CD14-positive monocyte (primary cell): ENCODE measurements around the gene CDH4. TPM values are rescaled to one million over a fixed set of nuclear protein-coding genes. Genes with fewer than 3 reads are reported as not detected.
A peak's percentile ranks its signal among the peaks of the same experiment; 100 is the strongest.

Experiments used
- DNase-seq, 3 donors: peaks; one replicate each; pipeline ENCODE4 v3.0.0-alpha.2; 2011 to 2022
- H2AFZ ChIP-seq: 2 replicates; pipeline ENCODE4 v1.6.0; 2012; ENCODE audit warnings: mild to moderate bottlenecking, low read depth, low read length, inconsistent platforms; ENCODE audit not compliant: insufficient read depth, poor library complexity, severe bottlenecking
- H3K27ac ChIP-seq, 2 donors: 1 replicate in 1 of 2; 2 replicates in 1 of 2; pipeline ENCODE4 v1.5.1; 2012 to 2013; ENCODE audit warnings: low read length in 2 of 2, control low read depth in 1 of 2, inconsistent platforms in 1 of 2, low read depth in 1 of 2, mild to moderate bottlenecking in 1 of 2
- H3K27me3 ChIP-seq, 2 donors: one replicate each; pipeline versions ENCODE4 v1.6.0 to v1.6.1; 2011 to 2013; ENCODE audit warnings: low read length in 2 of 2; ENCODE audit not compliant: control insufficient read depth in 2 of 2, insufficient read depth in 2 of 2
- H3K36me3 ChIP-seq, 2 donors: replicated peaks in 1 of 2; 1 replicate in 1 of 2; 2 replicates in 1 of 2; pipeline versions ENCODE4 v1.5.1 to v1.6.1; 2012 to 2013; ENCODE audit warnings: low read length in 2 of 2, control low read depth in 1 of 2, inconsistent platforms in 1 of 2, mild to moderate bottlenecking in 1 of 2; ENCODE audit not compliant: insufficient read depth in 2 of 2, control insufficient read depth in 1 of 2
- H3K4me1 ChIP-seq, 2 donors: 1 replicate in 1 of 2; 2 replicates in 1 of 2; pipeline versions ENCODE4 v1.5.1 to v1.6.1; 2012 to 2013; ENCODE audit warnings: low read length in 2 of 2, control low read depth in 1 of 2, inconsistent platforms in 1 of 2, mild to moderate bottlenecking in 1 of 2, moderate library complexity in 1 of 2; ENCODE audit not compliant: insufficient read depth in 2 of 2, control insufficient read depth in 1 of 2
- H3K4me2 ChIP-seq: replicated peaks from 2 replicates; pipeline ENCODE3; 2012; ENCODE audit warnings: low read length, moderate library complexity, mild to moderate bottlenecking; ENCODE audit not compliant: poor library complexity, severe bottlenecking; ENCODE audit errors: extremely low read depth
- H3K4me3 ChIP-seq, 3 experiments: fragments of 200-600 bp in 1 of 3; sonication (generic) in 1 of 3; replicated peaks in 1 of 3; 1 replicate in 2 of 3; 2 replicates in 1 of 3; pipeline ENCODE4 v1.5.1; 2011 to 2013; ENCODE audit warnings: low read length in 3 of 3, mild to moderate bottlenecking in 3 of 3, control low read depth in 2 of 3, low read depth in 2 of 3, inconsistent platforms in 1 of 3, moderate library complexity in 1 of 3
- H3K79me2 ChIP-seq: 2 replicates; pipeline ENCODE4 v1.6.0; 2012; ENCODE audit warnings: mild to moderate bottlenecking, control low read depth, inconsistent platforms, low read length, moderate library complexity; ENCODE audit not compliant: insufficient read depth
- H3K9ac ChIP-seq: 2 replicates; pipeline ENCODE4 v1.6.0; 2017; ENCODE audit warnings: low read length, mild to moderate bottlenecking; ENCODE audit not compliant: insufficient read depth, poor library complexity, severe bottlenecking
- H3K9me3 ChIP-seq, 2 donors: replicated peaks in 1 of 2; 1 replicate in 1 of 2; 2 replicates in 1 of 2; pipeline versions ENCODE4 v1.5.1 to v1.6.1; 2012 to 2013; ENCODE audit warnings: low read length in 2 of 2, control low read depth in 1 of 2; ENCODE audit not compliant: control insufficient read depth in 1 of 2, insufficient read depth in 1 of 2
- H4K20me1 ChIP-seq: 2 replicates; pipeline ENCODE4 v1.6.0; 2012; ENCODE audit warnings: mild to moderate bottlenecking, low read length, control low read depth, moderate library complexity; ENCODE audit not compliant: insufficient read depth
- H3K27ac Mint-ChIP-seq, 7 donors: one replicate each; pipeline ENCODE4 v1.8.0; 2020; ENCODE audit warnings: mild to moderate bottlenecking in 7 of 7, mixed read lengths in 7 of 7, moderate library complexity in 6 of 7, inconsistent platforms in 2 of 7
- H3K27me3 Mint-ChIP-seq, 3 donors: one replicate each; pipeline ENCODE4 v1.8.0; 2021 to 2022; ENCODE audit warnings: low read depth in 3 of 3, mild to moderate bottlenecking in 3 of 3, mixed read lengths in 3 of 3, moderate library complexity in 3 of 3, inconsistent platforms in 1 of 3
- H3K36me3 Mint-ChIP-seq, 2 donors: one replicate each; pipeline ENCODE4 v1.8.0; 2020; ENCODE audit warnings: mixed read lengths in 2 of 2, inconsistent platforms in 1 of 2, mild to moderate bottlenecking in 1 of 2
- H3K4me1 Mint-ChIP-seq: one replicate; pipeline ENCODE4 v1.8.0; 2020; ENCODE audit warnings: mild to moderate bottlenecking, mixed read lengths
- H3K4me3 Mint-ChIP-seq, 2 donors: one replicate each; pipeline ENCODE4 v1.8.0; 2020; ENCODE audit warnings: mild to moderate bottlenecking in 2 of 2, mixed read lengths in 2 of 2, moderate library complexity in 1 of 2
- H3K9me3 Mint-ChIP-seq, 7 donors: one replicate each; pipeline ENCODE4 v1.8.0; 2020 to 2022; ENCODE audit warnings: mixed read lengths in 7 of 7, mild to moderate bottlenecking in 6 of 7, moderate library complexity in 6 of 7, inconsistent platforms in 2 of 7
- CTCF ChIP-seq: fragments of 200-600 bp; IDR thresholded peaks from one replicate; pipeline ENCODE4 v1.8.0; 2022; ENCODE audit warnings: antibody characterized with exemption, mild to moderate bottlenecking
- WGBS: methylation state at CpG from one replicate; pipeline ENCODE4 v1.1.5; 2013; ENCODE audit warnings: missing lambda C conversion rate; ENCODE audit not compliant: insufficient coverage; 5-methylcytosine and 5-hydroxymethylcytosine counted together
- intact Hi-C, 2 donors: fragments of 100-400 bp; cut with micrococcal nuclease; formaldehyde crosslinking; loops; one replicate each; pipeline versions ENCODE4 v1.15.0 to v1.15.1; 2023
- polyA plus RNA-seq, 3 donors: library from polyadenylated mRNA; depleted of rRNA in 1 of 3; unstranded in 2 of 3; stranded (reverse) in 1 of 3; fragments of 300-500 nt in 2 of 3; fragments of >200 nt in 1 of 3; fragmentation: Illumina TruSeq in 2 of 3; gene quantifications; 1 replicate in 2 of 3; 2 replicates in 1 of 3; pipeline ENCODE4 v1.2.3, GENCODE V29; 2012 to 2021

Gene CDH4
- polyA plus RNA-seq, 3 donors: not detected

DNA sequence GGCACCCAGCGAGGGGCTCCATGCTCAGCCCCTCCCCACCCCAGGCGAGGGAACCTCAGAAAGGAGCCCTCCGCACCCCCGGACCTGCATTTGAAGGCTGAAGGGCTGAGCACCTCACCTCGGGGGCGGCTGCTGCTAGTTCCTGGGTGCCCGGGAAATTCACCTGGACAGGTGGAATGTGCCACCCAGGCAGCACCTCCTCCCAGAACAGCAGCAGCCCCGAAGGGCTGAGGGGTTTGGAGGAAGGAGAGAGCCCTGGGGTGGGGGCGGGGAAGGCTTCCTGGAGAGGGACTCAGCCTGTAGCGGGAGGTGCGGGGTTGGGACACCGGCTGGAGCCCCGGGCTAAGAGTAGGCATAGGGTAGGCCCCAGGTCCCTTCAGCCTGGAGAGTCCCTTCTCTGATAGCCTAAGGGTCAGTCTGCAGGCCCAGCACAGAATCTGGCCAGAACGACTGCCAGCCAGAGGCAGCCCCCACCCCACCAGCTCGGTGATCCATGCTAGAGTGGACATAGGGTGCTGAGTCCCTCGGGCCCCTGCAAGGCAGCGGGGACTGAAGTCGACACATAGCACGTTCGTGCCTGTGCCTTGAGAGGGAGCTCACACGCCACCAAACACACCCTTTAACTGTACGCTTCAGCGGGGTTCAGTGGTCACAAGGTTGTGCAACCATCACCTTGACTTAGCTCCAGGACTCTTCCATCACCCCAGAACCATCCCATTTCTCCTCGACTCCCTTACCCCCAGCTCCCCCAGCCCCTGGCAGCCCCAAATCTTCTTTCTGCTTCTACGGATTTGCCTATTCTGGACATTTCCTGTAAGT lies 632.7 kb downstream of the CDH4 start:
- no peaks in the 10 kb centered on the region for H3K4me1 Mint-ChIP-seq
- H2AFZ ChIP-seq: no peak overlapping the region

More for the DNA sequence above, 632.7 kb downstream of the CDH4 start:
- Histone ChIP-seq H3K9me3 (peaks cover 0 to 39% of the 10 kb centered on the region in 2 donors), H4K20me1 (no peaks in the 10 kb centered on the region), H3K36me3 (no peaks in the 10 kb centered on the region), H3K27ac (no peak overlapping the region), H3K27me3 (no peaks in the 10 kb centered on the region), H3K4me1 (no peaks in the 10 kb centered on the region), H3K9ac (no peak overlapping the region), H3K79me2 (no peaks in the 10 kb centered on the region), H3K4me3 (no peak overlapping the region), H3K4me2 (no peak overlapping the region)
- intact Hi-C loops: no loop called here
- Mint-ChIP-seq H3K4me3 (no peak overlapping the region), H3K36me3 (no peaks in the 10 kb centered on the region), H3K27ac (peak overlapping the region in 1 of 7 donors; percentile 23), H3K9me3 (peaks cover 2 to 32% (median 13%) of the 10 kb centered on the region in 7 donors), H3K27me3 (peaks cover 5 to 9% (median 8%) of the 10 kb centered on the region in 3 donors)
- no peak for DNase-seq
- WGBS: 89% methylated on average over 20 of the region's 25 CpGs
- no peak for TF ChIP-seq CTCF
